NCI-H774 (cell line): ENCODE results near the gene UGT2A1.

Experiments
- DNase-seq: peaks from one replicate; lab custom pipeline; 2025; lab: John Stamatoyannopoulos, UW

Gene UGT2A1

DNA sequence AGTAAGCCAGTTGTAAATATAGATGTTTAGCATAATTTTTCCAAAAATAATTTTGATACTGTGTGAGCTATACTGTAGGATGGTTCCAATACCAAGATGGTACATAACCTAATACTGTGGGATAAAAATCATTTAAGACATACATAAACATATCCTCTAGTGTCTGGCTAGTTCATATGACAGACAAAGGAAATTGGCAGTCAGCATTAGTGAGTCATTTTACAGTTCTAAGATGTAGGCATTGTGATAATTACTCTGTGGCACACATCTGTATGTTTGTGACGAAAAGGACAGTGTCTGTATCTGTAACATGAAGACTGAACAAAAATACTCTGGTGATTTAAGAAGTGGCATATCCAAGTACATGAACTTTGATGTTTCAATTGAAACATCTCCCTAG is 63.2 kb downstream of the UGT2A1 start:
- DNase-seq: no peak

- no peak for DNase-seq
Observed at GRCh38 chr4:69584135-69584534, 68.9 kb downstream of the UGT2A1 start.

DNA sequence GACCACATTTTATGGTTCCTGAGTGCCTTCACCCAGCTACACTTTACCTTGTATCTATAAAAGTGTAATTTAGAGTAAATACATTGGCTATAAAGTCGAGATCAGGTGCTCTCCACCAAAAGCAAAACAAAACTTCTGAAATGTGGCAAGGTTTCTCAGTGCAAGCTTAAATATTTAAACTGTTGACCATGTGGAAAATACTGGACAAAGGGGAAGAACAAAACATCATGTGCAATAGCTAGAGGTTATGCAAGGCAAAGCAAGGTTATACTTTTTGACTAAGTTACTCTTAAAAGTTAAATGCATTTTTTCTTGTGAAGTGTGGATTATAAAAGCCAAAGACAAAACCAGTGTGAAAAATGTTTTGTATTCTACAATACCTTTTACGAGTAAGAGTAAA is 69.5 kb downstream of the UGT2A1 start:
- DNase-seq: no peak

- DNase-seq: no peak
Observed at GRCh38 chr4:69577245-69577644, 75.8 kb downstream of the UGT2A1 start.

DNA sequence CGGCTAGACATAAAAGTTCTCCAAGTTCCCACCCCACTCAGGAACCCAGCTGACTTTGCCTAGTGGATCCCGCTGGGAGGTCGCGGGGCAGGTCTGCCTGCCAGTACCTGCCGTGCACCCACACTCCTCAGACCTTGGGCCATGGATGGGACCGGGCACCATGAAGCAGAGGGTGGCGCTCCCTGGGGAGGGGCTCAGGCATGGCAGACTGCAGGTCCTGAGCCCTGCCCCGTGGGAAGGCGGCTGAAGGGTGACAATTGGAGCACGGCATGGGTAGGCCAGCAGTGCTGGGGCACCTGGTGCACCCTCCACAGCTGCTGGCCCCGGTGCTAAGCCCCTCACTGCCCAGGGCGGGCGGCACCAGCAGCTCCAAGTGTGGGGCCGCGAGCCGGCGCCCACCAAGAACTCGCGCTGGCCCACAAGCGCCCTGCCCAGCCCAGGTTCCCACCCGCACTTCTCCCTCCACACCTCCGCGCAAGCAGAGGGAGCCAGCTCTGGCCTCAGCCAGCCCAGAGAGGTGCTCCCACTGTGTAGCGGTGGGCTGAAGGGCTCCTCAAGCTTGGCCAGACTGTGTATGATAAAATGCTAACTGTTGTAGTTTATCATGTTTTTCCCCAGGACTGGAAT is 76.7 kb downstream of the UGT2A1 start:
- DNase-seq: no peak

DNA sequence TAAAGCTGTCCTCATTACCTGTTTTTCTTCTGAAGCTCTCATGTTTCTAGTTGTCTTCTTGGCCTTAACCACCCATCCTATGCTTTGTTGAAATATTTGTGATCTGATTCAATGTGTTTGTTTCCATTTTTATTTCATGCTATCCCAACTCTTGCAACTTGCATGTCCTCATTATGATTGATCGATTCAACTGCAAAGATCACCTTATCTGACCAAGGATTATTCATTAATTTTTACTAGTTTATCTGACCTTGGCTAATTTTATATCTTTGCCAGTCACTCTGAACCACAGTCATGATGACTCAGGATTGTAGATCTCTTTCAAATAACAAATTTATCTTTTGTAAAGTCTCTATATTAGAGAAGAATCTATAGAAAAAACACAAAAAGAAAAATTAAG is 84.3 kb downstream of the UGT2A1 start:
- no peak for DNase-seq

DNA sequence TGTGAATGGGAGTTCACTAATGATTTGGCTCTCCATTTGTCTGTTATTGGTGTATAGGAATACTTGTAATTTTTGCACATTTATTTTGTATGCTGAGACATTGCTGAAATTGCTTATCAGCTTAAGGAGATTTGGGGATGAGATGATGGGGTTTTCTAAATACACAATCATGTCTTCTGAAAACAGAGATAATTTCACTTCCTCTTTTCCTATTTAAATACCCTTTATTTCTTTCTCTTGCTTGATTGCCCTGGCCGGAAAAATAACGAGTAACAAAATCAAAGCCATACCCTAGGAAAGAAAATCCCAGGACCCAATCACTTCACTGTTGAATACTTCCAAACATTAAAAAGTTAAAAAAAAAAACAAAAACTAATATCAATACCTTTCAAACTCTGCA is 89.6 kb downstream of the UGT2A1 start:
- no peak for DNase-seq

DNA sequence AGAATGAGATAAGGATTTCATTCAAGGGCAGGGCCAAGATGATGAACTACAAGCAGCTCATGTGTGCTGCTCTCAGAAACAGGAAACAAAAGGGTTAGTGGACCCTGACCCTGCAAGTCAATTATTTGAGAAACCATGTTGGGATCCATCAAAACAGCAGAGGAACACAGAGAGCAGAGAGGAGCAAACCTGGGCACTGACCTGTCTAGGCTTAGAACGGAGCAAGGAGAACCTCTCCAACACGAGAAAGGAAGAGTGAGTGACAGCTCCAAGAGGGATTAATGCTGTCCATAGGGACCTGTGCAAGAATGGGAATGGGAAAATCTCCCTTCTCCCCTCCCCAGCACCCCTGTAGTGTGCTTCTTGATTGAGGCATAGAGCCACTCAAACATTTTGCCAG is 103.4 kb downstream of the UGT2A1 start:
- DNase-seq: no peak

DNA sequence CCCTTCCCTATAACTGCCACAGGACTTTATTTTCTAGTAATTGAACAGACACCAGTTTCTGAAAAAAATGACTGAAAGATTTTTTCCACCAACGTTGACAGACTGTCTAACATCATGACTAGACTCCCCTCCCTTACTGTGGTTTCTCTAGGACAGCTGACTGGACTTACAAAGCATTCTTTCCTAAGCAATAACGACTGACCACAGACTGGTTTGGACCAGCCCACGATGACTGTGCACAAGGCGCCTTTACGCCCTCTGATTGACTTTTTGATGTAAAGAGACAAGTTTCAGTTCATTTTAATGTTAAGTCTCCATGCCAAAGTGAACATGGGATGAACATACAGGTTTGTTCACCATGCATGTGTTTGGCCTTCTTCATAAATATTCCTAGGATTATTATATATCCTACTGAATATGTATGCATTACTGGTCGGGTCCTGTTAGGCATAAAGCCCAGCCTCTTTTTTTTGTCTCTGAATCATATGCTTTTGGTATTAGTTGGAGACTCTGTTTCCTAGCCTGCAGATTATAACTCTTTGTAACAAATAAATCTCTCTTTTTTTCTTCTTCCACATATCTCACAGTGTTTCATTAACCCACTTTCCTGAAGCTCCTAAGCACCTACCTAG is 106.8 kb downstream of the UGT2A1 start:
- DNase-seq: no peak
